Lower lobe of right lung (tissue), 1 donor: Measurements from ENCODE around the gene DMKN. TPM values are rescaled to one million over a fixed set of nuclear protein-coding genes. Genes with fewer than 3 reads are reported as not detected.

Experiments
- total RNA-seq: library from RNA; stranded (reverse); fragmentation: NEBNext Ultra II Directional; extraction: Animal tissue kit (Norgen Biotek cat#: 25700); gene quantifications from one replicate; pipeline ENCODE4 v1.2.1, GENCODE V29; 2021
- donor health status: DM: no; HTN: yes; CAD: no; lungs with severe emphysema.

The DMKN gene
- total RNA-seq, 1 donor from 2014 or later = 70.7 TPM

Other genes with a start within 250 kb of the DMKN start
- 171 TPM for gene USF2, start 244.7 kb downstream of the DMKN start, total RNA-seq
- not detected for gene HAMP, start 231.1 kb downstream of the DMKN start, total RNA-seq
- gene MAG, start 221.5 kb downstream of the DMKN start, total RNA-seq = not detected
- 19.1 TPM for gene CD22, start 184.5 kb downstream of the DMKN start, total RNA-seq
- gene FFAR1, start 165.7 kb downstream of the DMKN start, total RNA-seq = not detected
- gene FFAR3, start 155.2 kb downstream of the DMKN start, total RNA-seq = not detected
- not detected for gene GPR42, start 142.6 kb downstream of the DMKN start, total RNA-seq
- gene FFAR2, start 65.4 kb downstream of the DMKN start, total RNA-seq = 4.7 TPM
- gene KRTDAP, start 23.2 kb downstream of the DMKN start, total RNA-seq = 0.89 TPM
- gene SBSN, start 14.7 kb upstream of the DMKN start, total RNA-seq = not detected
- gene GAPDHS, start 19.8 kb upstream of the DMKN start, total RNA-seq = not detected
- 81.6 TPM for gene TMEM147, start 32.0 kb upstream of the DMKN start, total RNA-seq
- not detected for gene ATP4A, start 50.0 kb upstream of the DMKN start, total RNA-seq
- not detected for gene PMIS2, start 72.5 kb upstream of the DMKN start, total RNA-seq
- gene HAUS5, start 99.1 kb upstream of the DMKN start, total RNA-seq = 9.1 TPM
- 56.1 TPM for gene RBM42, start 115.4 kb upstream of the DMKN start, total RNA-seq
- 1.1 TPM for gene ETV2, start 128.1 kb upstream of the DMKN start, total RNA-seq
- gene COX6B1, start 134.7 kb upstream of the DMKN start, total RNA-seq = 267 TPM
- not detected for gene UPK1A, start 152.9 kb upstream of the DMKN start, total RNA-seq
- 0.21 TPM for gene ZBTB32, start 190.9 kb upstream of the DMKN start, total RNA-seq
- gene KMT2B, start 204.4 kb upstream of the DMKN start, total RNA-seq = 37.2 TPM
- gene IGFLR1, start 228.8 kb upstream of the DMKN start, total RNA-seq = 17.1 TPM
- gene U2AF1L4, start 231.8 kb upstream of the DMKN start, total RNA-seq = 20.3 TPM
- gene PSENEN, start 232.0 kb upstream of the DMKN start, total RNA-seq = 60.0 TPM
- gene LIN37, start 234.9 kb upstream of the DMKN start, total RNA-seq = 7.2 TPM
- 29.4 TPM for gene HSPB6, start 243.4 kb upstream of the DMKN start, total RNA-seq
- 20.8 TPM for gene PROSER3, start 244.5 kb upstream of the DMKN start, total RNA-seq